Measurements from ENCODE around the gene RNF169. TPM values are rescaled to one million over a fixed set of nuclear protein-coding genes. Genes with fewer than 3 reads are reported as not detected.

The RNF169 gene
- total and polyA plus RNA-seq, 2 experiments from 2014 or later, result 0.78 to 16.5 TPM

- TF ChIP-seq ZNF462 (CRISPR knock-in tag; IDR thresholded peaks at IDR 0.05) (no peak), REST (IDR thresholded peaks at IDR 0.05; ENCODE audit: unreplicated experiment) (no peak), ZNF331 (CRISPR knock-in tag; IDR thresholded peaks at IDR 0.05; ENCODE audit: low read depth) (no peak), STAT1 (IDR thresholded peaks at IDR 0.05; ENCODE audit: unreplicated experiment) (no peak), EZH2 (IDR thresholded peaks at IDR 0.05; ENCODE audit: low read depth, unreplicated experiment) (no peak)
Measured at GRCh38 chr11:74734559-74734925, 14.1 kb upstream of the RNF169 start (continued).

All from GM23338 (cell line).